NT2/D1 (cell line): ENCODE data around the gene DUSP22.

Experiments
- DNase-seq: peaks from one replicate; pipeline ENCODE4 v3.0.0-alpha.2; 2011; ENCODE audit warnings: low read depth, low spot score
- H3K27me3 ChIP-seq: 2 replicates; pipeline ENCODE4 v1.6.0; 2011; ENCODE audit warnings: mild to moderate bottlenecking; ENCODE audit not compliant: insufficient read length, insufficient read depth
- H3K36me3 ChIP-seq: 2 replicates; pipeline ENCODE4 v1.6.1; 2011; ENCODE audit warnings: mild to moderate bottlenecking, low read length, mixed read lengths; ENCODE audit not compliant: insufficient read depth, insufficient read length
- H3K4me1 ChIP-seq: 2 replicates; pipeline ENCODE4 v1.5.1; 2011; ENCODE audit not compliant: insufficient read depth, insufficient read length
- H3K4me3 ChIP-seq: 2 replicates; pipeline ENCODE4 v1.5.1; 2011; ENCODE audit warnings: low read depth; ENCODE audit not compliant: insufficient read length
- H3K9ac ChIP-seq: 2 replicates; pipeline ENCODE4 v1.6.0; 2011; ENCODE audit warnings: low read depth; ENCODE audit not compliant: insufficient read length
- H3K9me3 ChIP-seq: 2 replicates; pipeline ENCODE4 v1.5.1; 2011; ENCODE audit warnings: mild to moderate bottlenecking, low read length; ENCODE audit not compliant: insufficient read depth
- SUZ12 ChIP-seq: IDR thresholded peaks from 2 replicates; pipeline ENCODE4 v1.6.1; 2011; ENCODE audit not compliant: insufficient read length, insufficient read depth; ENCODE audit errors: extremely low read depth
- YY1 ChIP-seq: IDR thresholded peaks from 2 replicates; pipeline ENCODE4 v1.6.1; 2011; ENCODE audit not compliant: insufficient read length, insufficient read depth
- ZNF274 ChIP-seq: IDR thresholded peaks from 2 replicates; pipeline ENCODE4 v1.6.1; 2011; ENCODE audit warnings: mild to moderate bottlenecking, low read depth, low read length

Gene DUSP22

GRCh38 chr6:254016-254415, 38.3 kb upstream of the DUSP22 start:
- H3K4me1 ChIP-seq: no peaks in the 10 kb centered on the region
- no peak for DNase-seq
- no peak for TF ChIP-seq SUZ12
- TF ChIP-seq ZNF274: no peak
- no peak for TF ChIP-seq YY1

DNA sequence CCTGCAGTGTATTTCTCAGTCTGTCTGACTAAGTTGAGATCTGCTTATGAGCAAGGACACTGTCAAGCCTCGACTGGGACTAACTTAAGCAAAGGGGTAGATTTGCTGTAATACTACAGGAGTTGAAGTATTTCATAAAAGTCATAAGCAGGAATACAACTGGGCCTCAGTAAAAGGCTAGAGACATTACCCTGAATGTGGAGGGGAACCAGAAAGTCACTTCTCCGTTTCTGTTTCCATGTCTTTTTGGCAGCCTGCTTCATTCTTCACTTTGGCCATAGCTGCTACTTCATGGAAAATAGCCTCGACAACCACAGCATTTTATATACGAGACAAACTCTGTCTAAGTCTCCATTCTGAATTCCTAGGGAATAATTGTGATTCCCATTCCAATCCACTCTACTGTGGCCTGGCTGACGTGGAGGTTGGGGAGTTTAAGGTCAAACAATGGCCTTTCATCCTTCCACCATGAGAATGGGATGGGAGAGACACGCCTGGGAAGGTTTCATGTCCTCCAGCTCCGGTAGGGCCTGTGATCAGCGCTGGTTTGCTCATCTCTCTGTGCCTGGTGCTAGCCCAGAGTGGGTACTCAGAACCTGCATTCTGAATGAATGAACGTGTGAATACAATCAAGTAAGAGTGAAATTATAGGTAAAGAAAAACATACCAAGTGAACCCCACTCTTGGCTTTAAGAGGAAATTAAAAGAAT, 37.1 kb upstream of the DUSP22 start:
- TF ChIP-seq SUZ12 (no peak), YY1 (no peak), ZNF274 (no peak)
- H3K4me3 ChIP-seq: no peak overlapping the region
- H3K27me3 ChIP-seq: no peaks in the 10 kb centered on the region
- H3K4me1 ChIP-seq: no peaks in the 10 kb centered on the region
- DNase-seq: no peak
- no peaks in the 10 kb centered on the region for H3K9me3 ChIP-seq
- H3K36me3 ChIP-seq: no peaks in the 10 kb centered on the region
- no peak overlapping the region for H3K9ac ChIP-seq

More at GRCh38 chr6:254016-254415, 38.3 kb upstream of the DUSP22 start:
- H3K4me3 ChIP-seq: no peak overlapping the region
- H3K9me3 ChIP-seq: no peaks in the 10 kb centered on the region
- no peaks in the 10 kb centered on the region for H3K36me3 ChIP-seq
- no peak overlapping the region for H3K9ac ChIP-seq
- no peaks in the 10 kb centered on the region for H3K27me3 ChIP-seq

GRCh38 chr6:255751-256083, 36.6 kb upstream of the DUSP22 start:
- Histone ChIP-seq H3K4me1 (no peaks in the 10 kb centered on the region), H3K27me3 (no peaks in the 10 kb centered on the region), H3K9ac (no peak overlapping the region), H3K9me3 (no peaks in the 10 kb centered on the region), H3K4me3 (no peak overlapping the region), H3K36me3 (no peaks in the 10 kb centered on the region)
- DNase-seq: no peak
- TF ChIP-seq YY1 (no peak), ZNF274 (no peak), SUZ12 (no peak)

GRCh38 chr6:256169-256568, 36.1 kb upstream of the DUSP22 start:
- no peaks in the 10 kb centered on the region for H3K9me3 ChIP-seq
- H3K27me3 ChIP-seq: no peaks in the 10 kb centered on the region
- H3K4me1 ChIP-seq: no peaks in the 10 kb centered on the region
- TF ChIP-seq ZNF274 (no peak), SUZ12 (no peak), YY1 (no peak)
- no peaks in the 10 kb centered on the region for H3K36me3 ChIP-seq
- H3K9ac ChIP-seq: no peak overlapping the region
- no peak for DNase-seq
- no peak overlapping the region for H3K4me3 ChIP-seq

DNA sequence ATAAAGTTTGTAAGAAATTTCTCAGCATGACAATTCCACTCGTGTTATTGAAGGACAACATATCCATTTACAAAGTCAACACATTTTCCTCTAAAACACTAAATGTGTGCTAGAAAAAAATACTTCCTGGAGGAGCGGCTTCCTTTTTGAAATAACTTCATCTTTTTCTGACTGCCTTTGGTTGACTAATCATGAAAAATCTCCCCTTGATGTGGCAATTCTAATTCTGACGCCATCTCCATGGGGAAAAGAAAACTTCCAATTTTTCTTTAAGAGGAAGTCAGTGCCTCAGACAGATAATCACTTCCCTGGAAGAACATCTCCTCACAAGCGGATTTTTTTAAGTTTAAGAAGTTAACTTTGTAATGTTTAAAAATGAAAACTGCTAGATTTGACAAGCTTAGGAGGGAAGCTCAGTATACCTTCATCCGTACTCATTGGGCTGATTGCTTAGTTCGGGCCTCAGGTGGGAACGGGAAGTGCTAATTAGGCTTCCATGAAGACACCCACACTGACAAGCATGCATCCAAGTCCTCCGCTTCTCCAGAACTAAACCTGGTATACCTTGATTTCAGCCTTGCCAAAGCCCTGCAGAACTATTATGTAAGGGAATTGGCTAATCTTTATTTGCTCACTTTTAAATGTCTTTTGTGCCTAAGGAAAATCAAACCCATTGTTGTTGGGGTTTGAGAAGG, 35.1 kb upstream of the DUSP22 start:
- no peaks in the 10 kb centered on the region for H3K4me1 ChIP-seq
- H3K9me3 ChIP-seq: no peaks in the 10 kb centered on the region
- no peak for DNase-seq
- TF ChIP-seq ZNF274: no peak
- TF ChIP-seq YY1: no peak
- no peak for TF ChIP-seq SUZ12
- H3K9ac ChIP-seq: no peak overlapping the region
- no peaks in the 10 kb centered on the region for H3K27me3 ChIP-seq
- no peak overlapping the region for H3K4me3 ChIP-seq
- H3K36me3 ChIP-seq: no peaks in the 10 kb centered on the region

GRCh38 chr6:257774-258173, 34.5 kb upstream of the DUSP22 start:
- TF ChIP-seq YY1 (no peak), ZNF274 (no peak), SUZ12 (no peak)

DNA sequence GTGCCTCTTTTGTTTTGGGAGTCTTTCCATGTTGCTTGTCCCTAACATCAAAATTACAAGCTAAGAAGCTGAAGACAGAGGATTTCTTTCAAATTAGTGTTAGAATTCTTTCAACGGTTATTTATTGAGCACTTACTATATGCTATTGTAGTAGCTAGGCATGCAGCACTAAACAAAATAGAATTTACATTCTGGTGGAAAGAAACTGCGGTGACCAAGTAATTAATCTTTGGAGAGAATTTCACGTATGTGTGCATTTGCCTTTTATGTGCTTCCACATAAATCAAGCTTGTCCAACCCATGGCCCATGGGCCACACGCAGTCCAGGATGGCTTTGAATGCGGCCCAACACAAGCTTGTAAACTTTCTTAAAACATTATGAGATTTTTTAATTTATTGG, 33.0 kb upstream of the DUSP22 start:
- DNase-seq: no peak
- no peaks in the 10 kb centered on the region for H3K9me3 ChIP-seq
- H3K4me3 ChIP-seq: no peak overlapping the region
- no peak for TF ChIP-seq ZNF274
- no peak for TF ChIP-seq YY1
- no peak for TF ChIP-seq SUZ12
- H3K9ac ChIP-seq: no peak overlapping the region
- H3K36me3 ChIP-seq: no peaks in the 10 kb centered on the region
- no peaks in the 10 kb centered on the region for H3K27me3 ChIP-seq
- no peaks in the 10 kb centered on the region for H3K4me1 ChIP-seq

More at GRCh38 chr6:257774-258173, 34.5 kb upstream of the DUSP22 start:
- Histone ChIP-seq H3K9ac (no peak overlapping the region), H3K27me3 (no peaks in the 10 kb centered on the region), H3K36me3 (no peaks in the 10 kb centered on the region), H3K4me1 (no peaks in the 10 kb centered on the region), H3K4me3 (no peak overlapping the region), H3K9me3 (no peaks in the 10 kb centered on the region)
- DNase-seq: no peak
